Superior temporal gyrus (tissue), 1 donor: ENCODE data around the gene GPD2.
A peak's percentile ranks its signal among the peaks of the same experiment; 100 is the strongest.

Experiments
- DNase-seq: peaks from one replicate; pipeline ENCODE4 v3.0.0-alpha.2; 2016; ENCODE audit errors: extremely low spot score

GPD2 gene

GRCh38 chr2:156435718-156436496 lies at the start of gene GPD2:
TSS of gene GPD2 (plus strand) at chr2:156436379. CDS start at chr2:156476106, 39,727 bp downstream.
- peak; percentile 76 for DNase-seq

- DNase-seq, result no peak
Observed at GRCh38 chr2:156394033-156394741, 42.0 kb upstream of the GPD2 start.

DNA sequence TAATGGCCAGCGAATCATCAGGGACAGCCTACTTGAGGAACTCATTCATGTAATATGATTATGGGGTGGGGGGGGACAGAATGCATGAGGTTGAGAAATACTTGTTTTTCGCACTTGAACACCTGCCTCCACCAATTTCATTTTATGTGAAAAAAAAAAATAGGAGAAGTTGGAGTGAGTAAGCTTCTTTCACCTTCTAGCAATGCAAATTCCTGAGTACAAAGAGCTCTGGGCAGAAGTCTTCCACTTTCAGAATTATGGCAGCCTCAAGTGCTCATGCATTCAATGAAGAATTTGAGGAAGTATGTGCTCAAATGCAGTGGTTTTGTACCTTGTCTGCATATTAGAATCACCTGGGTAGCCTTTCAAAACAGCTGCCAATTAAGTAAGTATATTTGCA lies 40.1 kb upstream of the GPD2 start:
- no peak for DNase-seq

GRCh38 chr2:156397229-156397628 lies 39.0 kb upstream of the GPD2 start:
- DNase-seq, result no peak

- DNase-seq, result no peak
Observed at GRCh38 chr2:156398176-156398575, 38.0 kb upstream of the GPD2 start.

GRCh38 chr2:156399224-156399949 lies 36.8 kb upstream of the GPD2 start:
- DNase-seq, result no peak

DNA sequence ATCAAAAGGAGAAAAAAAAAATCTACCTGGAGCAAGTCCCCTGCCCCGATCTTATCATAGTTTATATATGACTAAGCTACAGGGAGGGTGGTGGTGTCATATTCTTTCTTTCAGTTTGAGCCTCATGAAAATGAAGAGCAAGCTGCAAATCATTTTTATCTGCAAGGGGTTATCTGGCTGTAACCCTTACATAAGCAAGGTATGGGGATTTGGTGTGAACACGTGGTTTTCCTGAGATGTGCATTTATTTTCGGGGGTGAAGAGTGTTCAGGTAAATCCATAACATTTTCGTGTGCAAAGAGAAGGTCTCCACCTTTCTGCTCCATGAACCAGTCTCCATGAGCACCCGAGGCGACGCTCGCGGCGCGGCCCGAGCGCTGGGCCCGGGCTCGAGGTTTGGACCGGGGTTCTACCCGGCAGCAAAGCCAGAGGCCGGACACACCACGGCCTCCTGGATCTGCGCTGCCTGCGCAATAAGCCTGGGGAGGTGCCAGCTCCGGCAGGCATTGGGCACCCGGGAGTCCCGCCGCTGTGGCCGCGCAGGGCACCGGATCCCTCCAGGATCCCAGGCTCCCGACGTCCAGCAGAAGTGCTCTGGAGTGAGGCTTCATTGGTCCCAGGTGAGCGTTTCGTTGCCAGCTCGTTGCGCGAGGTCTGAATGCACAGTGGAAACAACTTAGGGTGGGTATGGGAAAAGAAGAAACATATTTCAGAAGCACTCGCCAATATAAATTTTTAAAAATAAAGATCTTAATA lies 36.1 kb upstream of the GPD2 start:
- peak; percentile 71 for DNase-seq

DNA sequence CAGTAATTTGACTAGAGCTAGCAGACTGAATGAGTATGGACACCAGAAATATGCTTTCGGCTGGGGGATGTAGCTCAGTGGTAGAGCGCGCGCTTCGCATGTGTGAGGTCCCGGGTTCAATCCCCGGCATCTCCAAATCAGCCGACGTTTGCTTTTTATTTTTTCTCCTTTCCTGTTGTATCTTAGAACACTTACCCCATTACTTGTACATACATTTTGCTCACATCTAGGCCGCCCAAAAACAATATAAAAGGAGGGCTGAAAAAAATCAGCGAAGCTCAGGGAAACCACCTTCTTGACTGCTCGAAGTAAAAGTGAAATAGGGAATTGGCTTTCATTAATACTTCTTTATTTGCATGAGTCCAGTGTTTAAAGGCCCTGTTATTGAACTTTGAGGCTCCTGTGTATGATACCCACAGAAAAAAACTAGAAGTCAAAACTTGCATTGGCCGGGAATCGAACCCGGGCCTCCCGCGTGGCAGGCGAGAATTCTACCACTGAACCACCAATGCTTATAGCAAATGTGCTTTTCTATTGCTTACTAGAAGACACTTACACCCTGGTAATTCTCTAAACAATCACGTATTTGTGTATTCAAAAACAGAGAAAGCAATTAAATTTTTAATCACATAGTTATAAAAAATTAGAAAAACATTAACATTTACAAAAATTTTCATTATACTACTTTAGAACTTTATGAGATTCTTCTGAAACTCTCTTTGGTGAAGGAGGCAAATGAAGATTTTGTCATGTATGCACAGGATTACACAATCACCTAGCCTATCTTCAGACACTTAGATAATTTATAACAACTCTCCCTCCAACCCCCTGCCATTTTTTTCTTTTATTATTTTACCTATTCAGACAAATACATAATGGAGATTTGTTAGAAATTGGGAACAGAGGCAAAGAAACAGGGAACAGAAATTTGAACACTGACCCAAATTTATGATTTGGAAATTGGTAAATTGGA lies 35.2 kb upstream of the GPD2 start:
- peak; percentile 99 for DNase-seq

DNA sequence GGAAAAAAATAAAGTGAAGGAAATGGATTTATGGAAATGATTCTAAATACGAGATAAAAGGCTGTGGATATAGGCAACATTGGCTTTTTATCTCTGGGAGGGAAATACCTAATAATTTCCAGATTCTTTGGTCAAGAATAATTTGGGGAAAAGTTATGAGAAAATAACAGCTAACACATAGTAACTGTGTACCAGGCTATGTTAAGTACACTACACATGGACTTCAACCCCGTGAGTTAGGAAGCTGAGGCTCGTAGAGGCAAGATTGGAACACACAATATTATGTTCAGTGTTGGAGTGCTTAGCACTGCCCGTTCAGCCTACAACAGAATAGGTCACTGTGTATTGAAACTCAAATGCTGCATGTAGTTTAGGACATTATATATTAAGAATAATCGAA lies 34.3 kb upstream of the GPD2 start:
- no peak for DNase-seq

DNA sequence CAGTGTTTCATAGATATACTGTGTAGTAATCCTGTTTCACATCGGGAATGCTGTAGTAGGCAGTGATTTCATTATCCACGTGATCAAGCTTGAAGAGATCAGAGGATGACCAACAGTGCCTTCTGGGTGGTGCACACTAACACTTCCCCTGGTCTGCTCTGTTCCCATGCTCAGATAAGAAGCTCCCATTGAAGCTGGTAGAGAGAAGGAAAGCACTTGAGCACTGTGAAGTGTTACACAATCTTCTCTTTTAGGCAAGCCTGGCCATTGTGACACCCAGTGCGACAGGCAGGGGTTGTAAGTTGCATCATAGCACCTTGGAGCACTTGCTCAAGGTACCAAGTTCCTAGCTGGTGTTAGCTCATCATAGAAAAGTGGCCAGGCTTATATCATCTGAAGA lies 30.6 kb upstream of the GPD2 start:
- DNase-seq, result no peak

GRCh38 chr2:156411835-156412234 lies 24.3 kb upstream of the GPD2 start:
- DNase-seq, result no peak

DNA sequence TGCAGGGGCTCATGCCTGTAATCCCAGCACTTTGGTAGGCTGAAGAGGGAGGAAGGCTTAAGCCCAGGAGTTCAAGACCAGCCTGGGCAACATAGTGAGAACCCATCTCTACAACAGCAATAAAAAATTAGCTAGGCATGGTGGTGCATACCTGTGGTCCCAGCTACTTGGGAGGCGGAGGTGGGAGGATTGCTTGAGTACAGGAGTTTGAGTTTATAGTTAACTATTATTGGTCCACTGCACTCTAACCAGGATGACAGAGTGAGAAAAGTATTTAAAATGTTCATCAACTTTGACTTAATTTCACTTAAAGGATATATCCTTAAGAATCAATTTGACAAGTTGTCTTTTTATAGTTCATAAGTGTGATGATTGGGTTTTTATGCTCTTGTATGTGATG lies 14.3 kb upstream of the GPD2 start:
- DNase-seq, result no peak

- no peak for DNase-seq
Observed at GRCh38 chr2:156423674-156424282, 12.4 kb upstream of the GPD2 start.

- no peak for DNase-seq
Observed at GRCh38 chr2:156427074-156427473, 9.1 kb upstream of the GPD2 start.

- no peak for DNase-seq
Observed at GRCh38 chr2:156429211-156429610, 7.0 kb upstream of the GPD2 start.

- no peak for DNase-seq
Observed at GRCh38 chr2:156430236-156430979, 5.8 kb upstream of the GPD2 start.

DNA sequence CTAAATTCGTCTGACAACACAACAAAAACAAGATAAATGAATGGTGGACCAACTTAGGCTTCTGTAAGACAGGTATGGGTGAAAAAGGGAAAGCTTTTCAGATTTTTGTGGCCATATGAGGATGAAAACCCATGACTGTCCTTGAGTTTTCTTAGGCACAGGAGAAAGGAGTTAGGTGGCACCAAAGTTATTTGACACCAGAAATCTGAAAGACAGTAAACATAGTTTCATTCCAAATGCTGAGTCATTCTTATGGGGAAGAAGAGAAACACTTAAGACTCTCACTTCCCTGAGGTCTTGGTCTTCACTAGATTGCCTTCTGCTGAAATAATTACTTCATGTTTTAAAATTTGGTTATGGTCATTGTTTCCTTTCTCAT lies 5.2 kb upstream of the GPD2 start:
- no peak for DNase-seq

DNA sequence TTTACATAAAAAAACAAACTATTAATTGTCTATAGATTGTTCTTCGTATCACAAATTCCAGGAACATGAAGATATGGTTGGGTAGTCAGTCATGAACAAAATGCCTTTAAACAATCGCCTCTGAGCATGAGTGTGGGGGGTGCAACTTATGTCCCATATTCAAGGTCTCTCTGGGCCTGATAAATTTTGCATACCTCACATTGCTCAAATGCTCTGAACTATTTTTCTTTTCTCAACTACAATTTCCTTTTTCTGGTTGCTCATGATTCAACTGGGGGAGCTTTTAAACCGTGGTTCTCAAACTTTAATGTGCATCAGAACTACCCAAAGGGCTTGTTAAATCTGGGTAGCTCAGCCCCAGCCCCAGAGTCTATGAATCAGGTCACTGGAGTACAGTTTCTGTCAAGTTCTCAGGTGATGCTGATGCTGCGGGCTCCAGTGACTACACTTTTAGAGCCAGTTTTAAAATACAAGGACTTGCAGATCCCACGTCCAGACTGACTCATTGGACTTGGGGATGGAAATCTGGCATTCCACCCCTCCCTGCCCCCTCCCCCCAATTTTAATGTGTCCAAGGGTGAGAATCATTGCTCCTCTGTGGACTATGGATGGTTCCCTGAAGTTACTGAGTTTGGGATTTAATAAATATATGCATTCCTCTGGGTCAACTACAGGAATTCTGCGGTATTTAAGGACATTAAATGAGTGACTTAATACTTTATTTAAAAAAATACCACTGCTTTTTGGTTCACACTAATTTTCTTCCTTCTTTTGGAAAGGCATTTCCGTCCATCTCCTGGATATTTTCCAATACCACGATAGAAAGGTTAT lies 1.5 kb upstream of the GPD2 start:
- DNase-seq, result no peak

- DNase-seq, result no peak
Observed at GRCh38 chr2:156435396-156435717, 822 bp upstream of the GPD2 start.
